Measurements from ENCODE around the gene CAD. TPM values are rescaled to one million over a fixed set of nuclear protein-coding genes. Genes with fewer than 3 reads are reported as not detected.

CAD gene
- total RNA-seq, 1 experiment from 2014 or later: 66.5 TPM

GRCh38 chr2:27198627-27199026 is 18.5 kb upstream of the CAD start:
- ChIA-PET POLR2A (no interaction called here), CTCF (no interaction called here)
- H3K27ac Mint-ChIP-seq (ENCODE audit: low read depth, unreplicated experiment): no peak overlapping the region
- intact Hi-C loops (cut with micrococcal nuclease): no loop called here
- H3K27me3 Mint-ChIP-seq (ENCODE audit: insufficient read depth, unreplicated experiment): peaks cover 3% of the 10 kb centered on the region
- no TSS peak for BruUV-seq (replicated peaks)
- TF ChIP-seq CTCF (IDR thresholded peaks at IDR 0.05; ENCODE audit: unreplicated experiment): no peak
- H3K9me3 Mint-ChIP-seq (ENCODE audit: unreplicated experiment): no peaks in the 10 kb centered on the region
- DNase-seq (ENCODE audit: unreplicated experiment): no peak
- H3K4me3 Mint-ChIP-seq (ENCODE audit: unreplicated experiment): no peak overlapping the region
- H3K4me1 Mint-ChIP-seq (ENCODE audit: insufficient read depth, unreplicated experiment): no peaks in the 10 kb centered on the region
- peaks cover 42% of the 10 kb centered on the region for H3K36me3 Mint-ChIP-seq (ENCODE audit: insufficient read depth, unreplicated experiment)

GRCh38 chr2:27199241-27199640 is 17.9 kb upstream of the CAD start:
- intact Hi-C loops (cut with micrococcal nuclease): no loop called here
- CTCF ChIA-PET: interaction anchor here (0.6 kb wide), 1 partner anchor 100 kb away, joined by 5 read pairs; no protein-coding TSS in a partner anchor
- H3K27ac Mint-ChIP-seq (ENCODE audit: low read depth, unreplicated experiment): no peak overlapping the region
- no TSS peak for BruUV-seq (replicated peaks)
- POLR2A ChIA-PET: interaction anchor here (0.5 kb wide), 1 partner anchor 223 kb away, joined by 3 read pairs; no protein-coding TSS in a partner anchor
- no peaks in the 10 kb centered on the region for H3K9me3 Mint-ChIP-seq (ENCODE audit: unreplicated experiment)
- H3K4me3 Mint-ChIP-seq (ENCODE audit: unreplicated experiment): no peak overlapping the region
- H3K4me1 Mint-ChIP-seq (ENCODE audit: insufficient read depth, unreplicated experiment): no peaks in the 10 kb centered on the region
- no peaks in the 10 kb centered on the region for H3K27me3 Mint-ChIP-seq (ENCODE audit: insufficient read depth, unreplicated experiment)
- H3K36me3 Mint-ChIP-seq (ENCODE audit: insufficient read depth, unreplicated experiment): peaks cover 42% of the 10 kb centered on the region
- no peak for TF ChIP-seq CTCF (IDR thresholded peaks at IDR 0.05; ENCODE audit: unreplicated experiment)
- DNase-seq (ENCODE audit: unreplicated experiment): no peak

GRCh38 chr2:27201675-27202074 is 15.5 kb upstream of the CAD start:
- TF ChIP-seq CTCF (IDR thresholded peaks at IDR 0.05; ENCODE audit: unreplicated experiment): no peak
- no peak overlapping the region for H3K4me3 Mint-ChIP-seq (ENCODE audit: unreplicated experiment)
- H3K36me3 Mint-ChIP-seq (ENCODE audit: insufficient read depth, unreplicated experiment): peaks cover 52% of the 10 kb centered on the region
- H3K27me3 Mint-ChIP-seq (ENCODE audit: insufficient read depth, unreplicated experiment): no peaks in the 10 kb centered on the region
- H3K4me1 Mint-ChIP-seq (ENCODE audit: insufficient read depth, unreplicated experiment): no peaks in the 10 kb centered on the region
- POLR2A ChIA-PET: no interaction called here
- CTCF ChIA-PET: interaction anchor here (1.0 to 2.1 kb wide), 2 partner anchors 10 to 78 kb away, joined by 3 to 5 read pairs; partner anchors contain the start of genes ATRAID and SLC5A6
- H3K27ac Mint-ChIP-seq (ENCODE audit: low read depth, unreplicated experiment): no peak overlapping the region
- H3K9me3 Mint-ChIP-seq (ENCODE audit: unreplicated experiment): no peaks in the 10 kb centered on the region
- intact Hi-C loops (cut with micrococcal nuclease): no loop called here
- no TSS peak for BruUV-seq (replicated peaks)
- DNase-seq (ENCODE audit: unreplicated experiment): no peak

GRCh38 chr2:27202854-27203253 is 14.3 kb upstream of the CAD start:
- peak; percentile 27 for DNase-seq (ENCODE audit: unreplicated experiment)
- no peak for TF ChIP-seq CTCF (IDR thresholded peaks at IDR 0.05; ENCODE audit: unreplicated experiment)
- Mint-ChIP-seq H3K4me1 (ENCODE audit: insufficient read depth, unreplicated experiment) (peaks cover 4% of the 10 kb centered on the region), H3K36me3 (ENCODE audit: insufficient read depth, unreplicated experiment) (peaks cover 57% of the 10 kb centered on the region), H3K4me3 (ENCODE audit: unreplicated experiment) (no peak overlapping the region), H3K27me3 (ENCODE audit: insufficient read depth, unreplicated experiment) (no peaks in the 10 kb centered on the region), H3K27ac (ENCODE audit: low read depth, unreplicated experiment) (no peak overlapping the region), H3K9me3 (ENCODE audit: unreplicated experiment) (no peaks in the 10 kb centered on the region)
- intact Hi-C loops (cut with micrococcal nuclease): no loop called here
- ChIA-PET POLR2A (no interaction called here), CTCF (interaction anchor here (2.1 kb wide), 1 partner anchor 9 kb away, joined by 5 read pairs; the partner anchor contains the start of genes ATRAID and SLC5A6)
- BruUV-seq (replicated peaks): no TSS peak

All from MCF 10A (cell line).